CD4-positive, alpha-beta T cell treated with Interferon gamma for 1 hour (primary cell): ENCODE data around the gene ZACN.
"Not testable (repeated sequence)": the region's sequence is repeated elsewhere in the genome, so short reads cannot be mapped to it uniquely, and the experiment has no call there.

Source experiments
- DNase-seq: peaks from one replicate; pipeline ENCODE4 v3.0.0-alpha.2; 2020

ZACN gene

GRCh38 chr17:76054112-76054476 lies 24.9 kb upstream of the ZACN start:
- no peak for DNase-seq

- DNase-seq, result no peak
Observed at GRCh38 chr17:76056882-76057281, 22.1 kb upstream of the ZACN start.

GRCh38 chr17:76058264-76058663 lies 20.7 kb upstream of the ZACN start:
- not testable (repeated sequence) for DNase-seq

- peak; percentile 21 for DNase-seq
Observed at GRCh38 chr17:76063875-76064546, 15.0 kb upstream of the ZACN start.

GRCh38 chr17:76065775-76066174 lies 13.2 kb upstream of the ZACN start:
- DNase-seq, result no peak

- no peak for DNase-seq
Observed at GRCh38 chr17:76071531-76072147, 7.3 kb upstream of the ZACN start.

- peak; percentile 86 for DNase-seq
Observed at GRCh38 chr17:76072148-76072858, 6.7 kb upstream of the ZACN start, which contains the start of gene SRP68. Gene SRP68 (minus strand): TSS chr17:76072517. CDS start chr17:76072491, 26 bp downstream.

GRCh38 chr17:76074390-76075363 lies 4.3 kb upstream of the ZACN start, which contains the start of gene GALR2:
Gene GALR2 (plus strand): TSS chr17:76074781. CDS start chr17:76074884, 103 bp downstream.
- DNase-seq, result no peak

GRCh38 chr17:76075364-76076145 lies 3.4 kb upstream of the ZACN start:
- DNase-seq, result no peak

GRCh38 chr17:76076146-76076764 lies 2.7 kb upstream of the ZACN start:
- no peak for DNase-seq

- peak; percentile 73 for DNase-seq
Observed at GRCh38 chr17:76076765-76077583, 2.0 kb upstream of the ZACN start.

GRCh38 chr17:76077584-76078110 lies 1.3 kb upstream of the ZACN start:
- no peak for DNase-seq

GRCh38 chr17:76078370-76078769 lies 612 bp upstream of the ZACN start:
- DNase-seq, result not testable (repeated sequence)

GRCh38 chr17:76079535-76079955 lies 563 bp downstream of the ZACN start:
- no peak for DNase-seq

- DNase-seq, result no peak
Observed at GRCh38 chr17:76079956-76080767, 1.2 kb downstream of the ZACN start.

- no peak for DNase-seq
Observed at GRCh38 chr17:76080768-76081287, 1.8 kb downstream of the ZACN start.

GRCh38 chr17:76081295-76082210 lies 2.6 kb downstream of the ZACN start:
- no peak for DNase-seq
